Left ventricle myocardium inferior (tissue), 1 donor: ENCODE measurements around the gene RINL. TPM values are rescaled to one million over a fixed set of nuclear protein-coding genes. Genes with fewer than 3 reads are reported as not detected.
A peak's percentile ranks its signal among the peaks of the same experiment; 100 is the strongest.

Source experiments
- DNase-seq: peaks from one replicate; pipeline ENCODE4 v3.0.0-alpha.2; 2020
- H3K27ac ChIP-seq: fragments of 200-600 bp; replicated peaks from 2 replicates; pipeline ENCODE4 v1.8.0; 2021
- H3K27me3 ChIP-seq: fragments of 200-600 bp; 2 replicates; pipeline ENCODE4 v1.8.0; 2021; ENCODE audit warnings: low read depth
- H3K36me3 ChIP-seq: fragments of 200-600 bp; 2 replicates; pipeline ENCODE4 v1.8.0; 2021
- H3K4me1 ChIP-seq: fragments of 200-600 bp; 2 replicates; pipeline ENCODE4 v1.8.0; 2021
- H3K4me3 ChIP-seq: fragments of 200-600 bp; 2 replicates; pipeline ENCODE4 v1.8.0; 2021; ENCODE audit warnings: mild to moderate bottlenecking, moderate library complexity
- H3K9me3 ChIP-seq: fragments of 200-600 bp; replicated peaks from 2 replicates; pipeline ENCODE4 v1.8.0; 2021
- CTCF ChIP-seq: fragments of 200-600 bp; IDR thresholded peaks from 2 replicates; pipeline ENCODE4 v1.8.0; 2021; ENCODE audit warnings: antibody characterized with exemption, mild to moderate bottlenecking, borderline replicate concordance
- intact Hi-C: fragments of 100-400 bp; cut with micrococcal nuclease; formaldehyde crosslinking; loops from one replicate; pipeline ENCODE4 v1.11.0; 2022
- total RNA-seq: library from RNA; stranded (reverse); fragmentation: NEBNext Ultra II Directional; extraction: Animal tissue kit (Norgen Biotek cat#: 25700); gene quantifications from one replicate; pipeline ENCODE4 v1.2.1, GENCODE V29; 2021
- donor health status: DM: no; HTN: yes; CAD: no; lungs with severe emphysema.

Gene RINL
- total RNA-seq, 1 donor from 2014 or later = 3.7 TPM

GRCh38 chr19:38819231-38819920 is 58.7 kb downstream of the RINL start:
- peaks cover 71% of the 10 kb centered on the region for H3K36me3 ChIP-seq
- H3K4me1 ChIP-seq = peaks cover 29% of the 10 kb centered on the region
- H3K27ac ChIP-seq = peak overlapping the region; percentile 76
- peak overlapping the region; percentile 17 for H3K4me3 ChIP-seq
- intact Hi-C loops = no loop called here
- DNase-seq = peak; percentile 39
- H3K9me3 ChIP-seq = no peaks in the 10 kb centered on the region
- no peaks in the 10 kb centered on the region for H3K27me3 ChIP-seq
- TF ChIP-seq CTCF = no peak

Other genes with a start within 250 kb of the RINL start
- gene ACTN4, start 230.6 kb downstream of the RINL start, total RNA-seq = 111 TPM
- 0.22 TPM for gene CAPN12, start 133.8 kb downstream of the RINL start, total RNA-seq
- not detected for gene LGALS7, start 104.8 kb downstream of the RINL start, total RNA-seq
- gene LGALS7B, start 89.1 kb downstream of the RINL start, total RNA-seq = not detected
- 0.82 TPM for gene LGALS4, start 65.3 kb downstream of the RINL start, total RNA-seq
- gene ECH1, start 46.5 kb downstream of the RINL start, total RNA-seq = 947 TPM
- gene HNRNPL, start 28.3 kb downstream of the RINL start, total RNA-seq = 140 TPM
- 99.0 TPM for gene SIRT2, start 21.3 kb upstream of the RINL start, total RNA-seq
- 18.4 TPM for gene NFKBIB, start 21.7 kb upstream of the RINL start, total RNA-seq
- not detected for gene CCER2, start 33.9 kb upstream of the RINL start, total RNA-seq
- 13.6 TPM for gene SARS2, start 52.5 kb upstream of the RINL start, total RNA-seq
- 67.6 TPM for gene MRPS12, start 52.7 kb upstream of the RINL start, total RNA-seq
- 3.0 TPM for gene FBXO17, start 97.5 kb upstream of the RINL start, total RNA-seq
- gene FBXO27, start 154.3 kb upstream of the RINL start, total RNA-seq = 20.9 TPM
- gene ACP7, start 206.1 kb upstream of the RINL start, total RNA-seq = not detected
- 17.0 TPM for gene PAK4, start 247.5 kb upstream of the RINL start, total RNA-seq